Loucy (cell line): Measurements from ENCODE around the gene ACSM5.

Experiments
- EZH2phosphoT487 ChIP-seq: fragments of 200-600 bp; IDR thresholded peaks from 2 replicates; pipeline ENCODE4 v1.6.1; 2018; ENCODE audit warnings: antibody characterized with exemption, mild to moderate bottlenecking, moderate library complexity, borderline replicate concordance
- TF ChIP-seq, protein P1 (sequence below): fragments of 200-600 bp; sonication (generic); conservative IDR thresholded peaks from 2 replicates; pipeline ENCODE4 v1.5.1; 2014; ENCODE audit warnings: mild to moderate bottlenecking, antibody characterized with exemption, low read length

DNA sequence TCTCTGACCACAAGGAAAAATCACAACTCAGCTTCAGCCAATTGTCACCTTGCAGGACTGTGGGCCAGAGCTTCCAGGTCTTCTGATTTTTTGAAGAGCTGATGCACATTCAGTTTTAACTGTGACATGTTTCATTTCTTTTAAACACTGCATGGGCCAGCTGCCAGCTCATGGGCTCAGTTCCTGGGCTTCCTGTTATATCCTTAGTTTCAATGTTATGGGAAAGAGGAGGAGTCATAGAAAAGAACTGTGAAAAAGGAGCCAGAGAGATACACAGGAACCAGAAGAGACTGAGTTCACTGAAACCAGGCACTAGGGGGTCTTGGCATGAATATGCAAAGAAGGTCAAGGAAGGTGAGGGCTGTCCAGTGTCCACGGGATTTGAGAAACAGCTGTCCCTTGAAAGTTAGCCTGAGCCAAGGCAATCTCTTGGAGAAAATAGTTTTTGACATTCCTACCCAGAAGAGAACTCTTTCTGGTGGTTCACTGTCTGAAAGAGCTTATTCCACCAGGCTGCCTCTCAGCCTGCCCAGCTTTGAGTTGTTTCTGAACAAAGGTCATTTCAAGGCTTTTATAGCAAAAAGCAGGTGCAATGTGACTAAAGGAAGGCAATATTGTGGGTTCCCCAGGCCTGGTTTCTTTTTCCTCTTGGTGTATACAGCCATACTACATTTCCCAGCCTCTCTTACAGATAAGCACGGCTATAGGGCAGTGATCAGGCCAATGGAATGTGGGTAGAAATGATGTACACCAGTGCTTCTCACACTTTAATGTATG lies 15.3 kb upstream of the ACSM5 start:
- TF ChIP-seq, protein P1, sequence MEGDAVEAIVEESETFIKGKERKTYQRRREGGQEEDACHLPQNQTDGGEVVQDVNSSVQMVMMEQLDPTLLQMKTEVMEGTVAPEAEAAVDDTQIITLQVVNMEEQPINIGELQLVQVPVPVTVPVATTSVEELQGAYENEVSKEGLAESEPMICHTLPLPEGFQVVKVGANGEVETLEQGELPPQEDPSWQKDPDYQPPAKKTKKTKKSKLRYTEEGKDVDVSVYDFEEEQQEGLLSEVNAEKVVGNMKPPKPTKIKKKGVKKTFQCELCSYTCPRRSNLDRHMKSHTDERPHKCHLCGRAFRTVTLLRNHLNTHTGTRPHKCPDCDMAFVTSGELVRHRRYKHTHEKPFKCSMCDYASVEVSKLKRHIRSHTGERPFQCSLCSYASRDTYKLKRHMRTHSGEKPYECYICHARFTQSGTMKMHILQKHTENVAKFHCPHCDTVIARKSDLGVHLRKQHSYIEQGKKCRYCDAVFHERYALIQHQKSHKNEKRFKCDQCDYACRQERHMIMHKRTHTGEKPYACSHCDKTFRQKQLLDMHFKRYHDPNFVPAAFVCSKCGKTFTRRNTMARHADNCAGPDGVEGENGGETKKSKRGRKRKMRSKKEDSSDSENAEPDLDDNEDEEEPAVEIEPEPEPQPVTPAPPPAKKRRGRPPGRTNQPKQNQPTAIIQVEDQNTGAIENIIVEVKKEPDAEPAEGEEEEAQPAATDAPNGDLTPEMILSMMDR, result no peak
- TF ChIP-seq EZH2phosphoT487, result no peak
